D721Med (cell line): Measurements from ENCODE around the gene MAPK12.
"Not testable (repeated sequence)": the region's sequence is repeated elsewhere in the genome, so short reads cannot be mapped to it uniquely, and the experiment has no call there.

ENCODE experiments used
- DNase-seq: peaks from one replicate; pipeline ENCODE4 v3.0.0; 2011; ENCODE audit warnings: low spot score; ENCODE audit not compliant: insufficient read length
- FAIRE-seq: peaks from 2 replicates; lab custom pipeline; 2011; peaks lifted over from hg19 to GRCh38; lab: Jason Lieb, UNC
- CTCF ChIP-seq: IDR thresholded peaks from 2 replicates; pipeline ENCODE4 v1.5.1; 2012; ENCODE audit warnings: mild to moderate bottlenecking, control low read depth; ENCODE audit not compliant: insufficient read depth; ENCODE audit errors: missing control alignments

The MAPK12 gene

GRCh38 chr22:50276143-50276542 is 14.7 kb upstream of the MAPK12 start:
- FAIRE-seq (no peak), DNase-seq (no peak)
- peak; percentile 22 for TF ChIP-seq CTCF

GRCh38 chr22:50275181-50276055 is 13.9 kb upstream of the MAPK12 start:
- no peak for DNase-seq
- FAIRE-seq, result no peak

GRCh38 chr22:50274771-50275170 is 13.3 kb upstream of the MAPK12 start:
- FAIRE-seq (no peak), DNase-seq (no peak)
- no peak for TF ChIP-seq CTCF

More at GRCh38 chr22:50275181-50276055, 13.9 kb upstream of the MAPK12 start:
- no peak for TF ChIP-seq CTCF

- no peak for FAIRE-seq
- no peak for DNase-seq
- peak; percentile 42 for TF ChIP-seq CTCF
These were observed 12.8 kb upstream of the MAPK12 start for GRCh38 chr22:50274311-50274710.

GRCh38 chr22:50273781-50274180 is 12.3 kb upstream of the MAPK12 start:
- DNase-seq, FAIRE-seq: not testable (repeated sequence)

GRCh38 chr22:50273352-50273751 is 11.9 kb upstream of the MAPK12 start:
- not testable (repeated sequence) for FAIRE-seq, DNase-seq

GRCh38 chr22:50272044-50272802 is 10.7 kb upstream of the MAPK12 start:
- no peak for FAIRE-seq
- TF ChIP-seq CTCF, result no peak
- DNase-seq, result no peak

GRCh38 chr22:50271519-50271970 is 10.1 kb upstream of the MAPK12 start:
- TF ChIP-seq CTCF, result no peak
- DNase-seq, result no peak
- no peak for FAIRE-seq
